HL-60/S4 treated with phorbol 12-myristate 13-acetate at 8.2 ng/mL for 4 days and 3 days (cell line): ENCODE measurements around the gene YIF1B.

Experiments used
- in situ Hi-C: fragments of 300-500 bp; cut with MboI; formaldehyde crosslinking; loops from 2 replicates; pipeline ENCODE4 v1.15.0; 2022; ENCODE audit warnings: low sequenced_read_pairs

YIF1B gene

GRCh38 chr19:38255383-38256014 is 60.2 kb downstream of the YIF1B start:
- in situ Hi-C loops, result no loop called here

DNA sequence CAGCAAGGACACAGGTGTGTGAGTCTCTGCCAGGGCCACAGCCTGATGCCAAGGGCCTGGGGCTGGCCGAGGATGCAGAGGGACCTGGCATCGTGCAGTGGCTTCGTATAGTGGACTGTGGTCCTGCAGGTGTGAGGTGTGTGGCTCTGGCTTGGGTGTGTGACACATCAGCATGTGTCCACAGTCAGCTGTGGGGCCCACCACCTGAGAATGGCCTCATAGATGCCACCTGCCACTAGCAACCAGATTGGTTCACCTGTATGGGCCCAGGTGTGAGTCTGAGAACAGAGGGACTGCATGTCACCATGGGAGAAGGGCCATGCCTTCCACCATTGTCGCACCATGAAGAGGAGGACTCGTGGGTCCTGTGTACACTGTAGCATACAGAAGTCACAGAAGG is 62.0 kb downstream of the YIF1B start:
- in situ Hi-C loops, result no loop called here
